Measurements from ENCODE around the gene TBC1D28. TPM values are rescaled to one million over a fixed set of nuclear protein-coding genes. Genes with fewer than 3 reads are reported as not detected.
"Not testable (repeated sequence)": the region's sequence is repeated elsewhere in the genome, so short reads cannot be mapped to it uniquely, and the experiment has no call there.

TBC1D28 gene
- total RNA-seq, 1 donor from 2014 or later = not detected

- DNase-seq (ENCODE audit: low read depth) = no peak
- no peak for TF ChIP-seq CTCF (conservative IDR thresholded peaks at IDR 0.05; ENCODE audit: low read depth, low read length)
- no peak overlapping the region for H3K4me3 ChIP-seq (ENCODE audit: low read depth, low read length)
These were observed 17.9 kb downstream of the TBC1D28 start for GRCh38 chr17:18626152-18626870.

- H3K4me3 ChIP-seq (ENCODE audit: low read depth, low read length) = peak overlapping the region; percentile 49
- peak; percentile 91 for TF ChIP-seq CTCF (conservative IDR thresholded peaks at IDR 0.05; ENCODE audit: low read depth, low read length)
- DNase-seq (ENCODE audit: low read depth) = peak; percentile 30
These were observed 18.6 kb downstream of the TBC1D28 start for GRCh38 chr17:18625509-18626104.

- not testable (repeated sequence) for DNase-seq (ENCODE audit: low read depth)
- peak overlapping the region; percentile 49 for H3K4me3 ChIP-seq (ENCODE audit: low read depth, low read length)
These were observed 19.2 kb downstream of the TBC1D28 start for GRCh38 chr17:18624862-18625501.

GRCh38 chr17:18617613-18618012, 26.6 kb downstream of the TBC1D28 start:
- H3K4me3 ChIP-seq (ENCODE audit: low read depth, low read length); DNase-seq (ENCODE audit: low read depth): not testable (repeated sequence)

- H3K4me3 ChIP-seq (ENCODE audit: low read depth, low read length); DNase-seq (ENCODE audit: low read depth): not testable (repeated sequence)
These were observed 31.2 kb downstream of the TBC1D28 start for GRCh38 chr17:18613016-18613415.

GRCh38 chr17:18593138-18593537, 51.1 kb downstream of the TBC1D28 start:
- not testable (repeated sequence) for DNase-seq (ENCODE audit: low read depth); H3K4me3 ChIP-seq (ENCODE audit: low read depth, low read length)

Other genes starting within 250 kb of the TBC1D28 start
- gene LGALS9C, start 167.6 kb downstream of the TBC1D28 start, total RNA-seq = not detected in 2 replicates
- 6.0 and 8.5 TPM in 2 replicates for gene FOXO3B, start 37.9 kb upstream of the TBC1D28 start, total RNA-seq
- not detected in 2 replicates for gene FBXW10, start 99.7 kb upstream of the TBC1D28 start, total RNA-seq
- 28.6 and 34.6 TPM in 2 replicates for gene TVP23B, start 136.8 kb upstream of the TBC1D28 start, total RNA-seq
- 20.5 and 30.2 TPM in 2 replicates for gene PRPSAP2, start 213.7 kb upstream of the TBC1D28 start, total RNA-seq